ENCODE measurements around the gene PRR12.

- TF ChIP-seq EZH2 (optimal IDR thresholded peaks at IDR 0.05; ENCODE audit: low read depth, low read length) = no peak
- no peak for TF ChIP-seq CTCF (IDR thresholded peaks at IDR 0.05; ENCODE audit: low read length)
Measured at GRCh38 chr19:49544154-49544553, 46.8 kb upstream of the PRR12 start.
